Urinary bladder (tissue), 4 donors: ENCODE data around the gene NAALADL2. TPM values are rescaled to one million over a fixed set of nuclear protein-coding genes. Genes with fewer than 3 reads are reported as not detected.

Experiments used
- DNase-seq: peaks from one replicate; pipeline ENCODE4 v3.0.0-alpha.2; 2015; ENCODE audit errors: extremely low spot score
- H3K27ac ChIP-seq: one replicate; pipeline ENCODE4 v1.5.1; 2013; ENCODE audit warnings: low read depth, mild to moderate bottlenecking, moderate library complexity
- H3K36me3 ChIP-seq: one replicate; pipeline ENCODE4 v1.6.1; 2013; ENCODE audit warnings: mild to moderate bottlenecking, moderate library complexity; ENCODE audit not compliant: insufficient read depth
- H3K4me1 ChIP-seq: one replicate; pipeline ENCODE4 v1.6.1; 2013; ENCODE audit warnings: mild to moderate bottlenecking, moderate library complexity; ENCODE audit not compliant: insufficient read depth
- H3K4me3 ChIP-seq: one replicate; pipeline ENCODE4 v1.5.1; 2013; ENCODE audit warnings: low read depth, low read length
- WGBS: extraction: QIAGEN DNeasy Blood & Tissue Kit; methylation state at CpG from one replicate; pipeline ENCODE4 v1.1.7; 2013; 5-methylcytosine and 5-hydroxymethylcytosine counted together
- polyA plus RNA-seq: library from polyadenylated mRNA; stranded (reverse); fragments of 200-250 nt; gene quantifications from one replicate; pipeline ENCODE4 v1.2.3, GENCODE V29; 2013
- total RNA-seq: library from RNA; depleted of rRNA; stranded (reverse); fragments of >200 nt; gene quantifications from one replicate; pipeline ENCODE4 v1.2.3, GENCODE V29; 2014
- donor health status: healthy with polysubstance abuse.
- donor health status: healthy.

The NAALADL2 gene
- total and polyA plus RNA-seq, 2 donors, result 4.2 to 77.5 TPM

DNA sequence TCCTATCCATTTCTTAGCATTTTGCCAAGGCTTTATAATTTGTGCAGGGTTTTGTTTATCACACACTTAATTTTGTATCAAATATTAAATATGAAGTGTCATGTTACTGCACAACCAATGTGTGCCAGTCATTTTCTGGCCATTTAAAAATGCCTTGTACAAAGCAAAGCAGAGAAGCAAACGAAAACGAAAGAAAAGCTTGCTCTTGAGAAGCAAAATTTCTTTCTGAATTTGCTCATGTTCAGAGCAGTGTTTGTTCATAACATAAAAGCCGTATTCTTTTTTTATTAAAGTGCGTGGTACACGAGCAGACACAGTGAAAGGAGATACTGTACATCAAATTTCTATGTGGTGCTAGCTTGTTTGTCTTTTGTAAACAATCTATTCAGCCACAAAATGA is 792.6 kb downstream of the NAALADL2 start:
- Histone ChIP-seq H3K36me3 (no peaks in the 10 kb centered on the region), H3K4me3 (no peak overlapping the region), H3K27ac (no peak overlapping the region), H3K4me1 (no peaks in the 10 kb centered on the region)
- 73% methylated on average over 5 of the region's 5 CpGs for WGBS
- DNase-seq, result no peak

DNA sequence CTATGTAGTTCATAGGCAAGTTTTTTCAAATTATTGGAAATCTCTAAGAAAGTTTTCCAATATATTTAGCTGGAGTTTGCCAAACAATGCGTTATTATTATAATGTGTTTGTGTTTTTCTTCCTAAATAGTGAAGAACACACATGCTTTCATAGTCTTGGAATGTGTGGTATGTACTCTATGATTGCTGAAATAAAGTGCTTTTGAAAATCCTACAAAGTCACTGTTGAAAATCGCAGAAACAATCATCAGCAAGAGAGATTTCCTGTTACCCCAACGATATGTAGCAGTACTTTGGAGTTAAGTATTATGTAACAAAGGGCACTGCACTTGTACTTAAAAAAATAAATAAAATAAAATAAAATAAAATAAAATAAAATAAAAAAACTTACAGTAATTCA is 796.2 kb downstream of the NAALADL2 start:
- Histone ChIP-seq H3K27ac (no peak overlapping the region), H3K4me1 (no peaks in the 10 kb centered on the region), H3K36me3 (no peaks in the 10 kb centered on the region), H3K4me3 (no peak overlapping the region)
- no peak for DNase-seq
- WGBS, result 76% methylated on average over 3 of the region's 3 CpGs

DNA sequence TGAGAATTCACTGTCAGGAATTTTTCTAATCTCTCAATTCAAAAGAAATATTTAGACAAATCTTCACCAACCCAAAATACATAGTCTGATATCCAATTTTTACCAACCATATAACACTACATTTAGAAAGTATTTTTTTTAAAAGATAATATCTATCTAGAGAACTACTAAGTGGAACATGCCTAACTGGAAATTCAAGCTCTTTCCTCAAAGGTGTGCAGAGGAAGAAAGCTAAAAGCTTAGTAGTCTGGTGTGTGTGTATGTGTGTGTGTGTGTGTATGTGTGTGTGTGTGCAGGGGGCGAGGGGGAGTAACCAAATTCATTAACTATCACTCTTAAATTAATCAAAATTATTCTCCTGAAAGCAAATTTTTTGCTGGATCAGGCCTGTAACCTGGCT is 797.3 kb downstream of the NAALADL2 start:
- DNase-seq, result no peak
- WGBS, result 84% methylated on average over 1 of the region's 1 CpG
- Histone ChIP-seq H3K4me3 (no peak overlapping the region), H3K36me3 (no peaks in the 10 kb centered on the region), H3K27ac (no peak overlapping the region), H3K4me1 (no peaks in the 10 kb centered on the region)

DNA sequence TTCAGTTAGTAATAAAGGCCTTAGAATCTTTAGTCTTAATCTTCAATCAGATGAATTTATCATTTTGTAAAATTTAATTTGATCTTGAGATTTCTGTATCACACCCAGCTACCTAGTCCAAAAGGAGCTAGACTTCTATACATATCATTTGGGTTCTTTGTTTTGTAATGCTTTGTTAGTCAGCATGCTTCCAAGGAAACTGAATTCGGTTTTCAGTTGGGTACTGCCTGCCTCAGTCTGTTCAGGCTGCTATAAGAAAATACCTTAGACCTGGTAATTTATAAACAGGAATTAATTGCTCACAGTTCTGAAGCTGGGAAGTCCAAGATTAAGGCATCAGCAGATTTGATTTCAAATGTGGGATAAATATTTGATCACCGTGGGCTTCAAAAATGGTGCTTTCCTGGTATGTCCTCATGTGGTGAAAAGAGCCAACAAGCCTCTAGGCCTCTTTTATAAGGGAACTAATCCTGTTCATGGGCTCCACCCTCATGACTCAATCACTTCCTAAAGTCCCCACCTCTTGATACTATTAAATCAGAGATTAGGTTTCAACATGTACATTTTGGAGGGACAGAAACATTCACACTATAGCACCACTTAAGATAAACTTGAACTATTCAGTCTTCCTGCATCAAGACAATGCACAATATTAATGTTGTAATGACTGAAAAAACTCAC is 800.7 kb downstream of the NAALADL2 start:
- H3K4me3 ChIP-seq, result no peak overlapping the region
- no peak overlapping the region for H3K27ac ChIP-seq
- H3K36me3 ChIP-seq, result no peaks in the 10 kb centered on the region
- no peak for DNase-seq
- WGBS, result 91% methylated on average over 2 of the region's 2 CpGs
- no peaks in the 10 kb centered on the region for H3K4me1 ChIP-seq

DNA sequence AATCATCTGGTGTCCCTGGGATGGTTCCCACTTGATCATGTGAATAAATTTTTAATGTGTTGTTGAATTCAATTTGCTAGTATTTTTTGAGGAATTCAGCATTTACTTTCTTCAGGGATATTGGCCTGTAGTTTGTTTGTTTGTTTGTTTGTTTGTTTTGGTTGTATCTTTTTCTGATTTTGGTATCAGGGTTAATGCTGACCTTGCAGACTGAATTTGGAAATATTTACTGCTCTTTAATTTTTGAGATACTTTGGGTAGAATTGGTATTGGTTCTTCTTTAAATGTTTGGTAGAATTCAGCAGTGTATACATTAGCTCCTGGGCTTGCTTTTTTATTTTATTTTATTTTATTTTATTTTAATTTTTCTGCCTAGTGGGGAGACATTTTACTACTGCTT is 803.7 kb downstream of the NAALADL2 start:
- DNase-seq, result no peak
- Histone ChIP-seq H3K4me3 (no peak overlapping the region), H3K27ac (no peak overlapping the region)

DNA sequence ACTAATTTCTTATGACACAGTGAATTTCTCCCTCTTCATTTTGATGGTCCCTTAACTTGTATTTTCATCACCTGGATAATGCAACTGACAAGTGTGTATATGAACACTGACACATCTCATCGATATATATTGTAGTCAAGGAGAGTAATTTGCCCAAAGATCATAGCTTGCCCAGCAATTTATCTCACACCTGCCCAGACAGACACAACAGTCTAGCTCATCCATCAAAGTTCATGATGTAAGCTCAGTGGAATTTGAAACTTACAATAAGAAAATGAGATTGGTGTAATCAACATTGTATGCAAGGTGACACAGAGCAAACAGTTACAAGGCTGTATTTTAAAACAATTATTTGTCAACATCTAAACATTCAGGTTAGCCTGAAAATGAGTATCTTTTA is 805.8 kb downstream of the NAALADL2 start:
- no peak for DNase-seq
- no peak overlapping the region for H3K27ac ChIP-seq
- WGBS, result 91% methylated on average over 1 of the region's 1 CpG

More for the DNA sequence above, 803.7 kb downstream of the NAALADL2 start:
- H3K36me3 ChIP-seq, result no peaks in the 10 kb centered on the region
- H3K4me1 ChIP-seq, result no peaks in the 10 kb centered on the region

DNA sequence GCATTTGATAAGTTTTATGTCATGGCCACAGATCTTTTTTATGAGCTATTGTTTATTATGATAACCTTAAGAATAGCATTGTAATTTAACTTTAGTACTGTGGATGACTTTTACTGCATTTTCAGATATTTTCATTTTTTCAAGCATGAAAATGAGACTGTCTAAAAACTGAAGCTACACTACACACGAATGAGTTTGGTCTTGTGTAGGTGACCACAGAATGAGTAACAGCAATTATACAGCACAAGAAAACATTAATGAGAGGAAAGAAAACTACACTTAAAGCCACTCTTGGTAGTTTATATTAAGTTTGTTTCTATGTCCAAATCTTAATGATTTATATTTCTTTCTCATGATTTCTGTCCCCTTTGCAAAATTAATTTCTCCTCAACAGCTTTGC is 809.2 kb downstream of the NAALADL2 start:
- H3K27ac ChIP-seq, result no peak overlapping the region
- WGBS, result 83% methylated on average over 1 of the region's 1 CpG
- no peaks in the 10 kb centered on the region for H3K36me3 ChIP-seq
- no peaks in the 10 kb centered on the region for H3K4me1 ChIP-seq
- DNase-seq, result no peak
- H3K4me3 ChIP-seq, result no peak overlapping the region

More for the DNA sequence above, 805.8 kb downstream of the NAALADL2 start:
- Histone ChIP-seq H3K4me3 (no peak overlapping the region), H3K4me1 (no peaks in the 10 kb centered on the region), H3K36me3 (no peaks in the 10 kb centered on the region)

DNA sequence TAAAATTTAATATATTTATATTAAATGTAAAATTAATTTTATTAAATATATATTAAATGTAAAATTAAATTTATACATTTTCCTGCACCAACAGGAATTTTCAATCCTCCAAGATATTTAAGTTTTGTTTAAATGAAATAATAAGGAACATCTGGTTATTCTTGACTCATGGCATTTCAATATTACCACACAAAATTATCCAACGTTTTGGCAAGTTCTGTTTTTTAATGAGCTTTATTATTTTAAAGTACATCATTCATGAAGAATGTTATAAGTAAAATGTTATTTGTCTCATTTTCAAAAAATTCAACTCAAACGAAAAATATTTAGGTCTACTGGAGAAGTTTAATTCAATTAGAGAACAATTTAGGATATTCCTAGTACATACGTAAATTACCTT is 811.4 kb downstream of the NAALADL2 start:
- no peak overlapping the region for H3K27ac ChIP-seq
- no peaks in the 10 kb centered on the region for H3K36me3 ChIP-seq
- H3K4me3 ChIP-seq, result no peak overlapping the region
- no peak for DNase-seq
- no peaks in the 10 kb centered on the region for H3K4me1 ChIP-seq
- 89% methylated on average over 3 of the region's 3 CpGs for WGBS

DNA sequence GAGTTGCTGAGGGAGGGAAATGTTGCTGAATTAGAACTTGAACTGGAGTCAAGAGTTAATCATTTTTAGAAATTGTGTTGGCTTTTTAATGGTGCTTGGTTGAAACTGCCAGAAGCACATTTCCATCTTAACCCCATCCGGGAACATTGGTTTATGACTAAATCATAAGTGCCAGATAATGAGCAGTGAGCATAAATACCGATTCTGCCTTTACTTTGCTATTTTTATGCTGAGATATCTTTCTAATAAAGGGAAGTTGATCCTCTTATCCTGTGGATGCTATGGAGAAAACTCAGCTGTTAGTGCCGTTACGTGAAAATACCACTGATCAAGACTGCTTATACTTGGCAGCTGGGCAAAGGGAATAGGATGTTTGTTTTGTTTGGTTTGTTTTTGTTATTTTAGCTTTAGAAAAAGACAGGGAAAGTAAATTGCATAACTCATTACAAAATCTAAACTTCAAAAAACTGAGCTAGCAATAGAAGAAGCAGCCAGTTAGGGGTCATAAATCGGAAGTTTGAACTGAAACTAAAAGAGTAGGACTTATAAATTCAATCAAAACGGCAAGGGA is 813.1 kb downstream of the NAALADL2 start:
- Histone ChIP-seq H3K36me3 (no peaks in the 10 kb centered on the region), H3K4me3 (peak overlapping the region; percentile 43), H3K27ac (no peak overlapping the region), H3K4me1 (no peaks in the 10 kb centered on the region)
- DNase-seq, result no peak
- 23% methylated on average over 6 of the region's 6 CpGs for WGBS

DNA sequence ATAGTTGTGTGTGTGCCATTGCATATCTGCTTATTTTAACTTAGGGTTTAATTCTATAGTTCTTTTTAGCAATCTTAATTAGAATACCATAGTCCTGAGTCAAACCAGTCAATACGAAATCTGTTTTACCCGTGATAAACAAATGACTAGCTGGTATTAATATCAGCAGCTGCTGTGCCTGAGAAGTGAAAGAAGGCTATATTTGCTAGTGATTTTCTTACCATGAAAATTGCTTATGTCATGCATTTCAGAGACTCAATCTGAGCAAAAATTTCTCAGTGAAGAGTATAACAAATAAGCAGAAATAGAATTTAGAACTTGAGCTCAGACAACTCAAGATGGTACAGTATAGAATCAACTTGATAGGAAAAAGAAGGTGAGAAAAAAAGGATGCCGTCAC is 820.4 kb downstream of the NAALADL2 start:
- Histone ChIP-seq H3K27ac (no peak overlapping the region), H3K4me3 (no peak overlapping the region), H3K36me3 (no peaks in the 10 kb centered on the region), H3K4me1 (no peaks in the 10 kb centered on the region)
- no peak for DNase-seq
- 88% methylated on average over 3 of the region's 3 CpGs for WGBS

DNA sequence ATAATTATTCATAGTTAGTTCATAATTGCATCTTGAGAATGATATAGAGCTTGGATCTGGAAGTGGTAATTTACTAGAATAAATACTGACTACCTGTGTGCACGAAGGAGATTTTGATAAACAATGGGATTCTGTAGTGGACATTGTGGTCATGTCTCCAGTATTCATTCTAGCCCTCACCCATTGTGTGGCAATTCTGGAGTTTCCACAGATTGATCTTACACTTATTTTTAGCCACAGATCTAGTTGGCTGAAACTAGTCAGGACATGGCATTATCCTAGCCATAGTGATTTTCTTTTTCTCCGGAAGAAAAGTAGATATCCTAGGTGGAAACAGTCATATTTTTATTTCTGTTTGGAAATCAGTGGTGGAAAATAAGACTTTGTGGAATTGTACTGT is 833.1 kb downstream of the NAALADL2 start:
- H3K4me3 ChIP-seq, result no peak overlapping the region
- DNase-seq, result no peak
- H3K4me1 ChIP-seq, result no peaks in the 10 kb centered on the region
- no peak overlapping the region for H3K27ac ChIP-seq
- no peaks in the 10 kb centered on the region for H3K36me3 ChIP-seq
- whole genome bisulfite sequencing, result 94% methylated on average over 2 of the region's 2 CpGs

DNA sequence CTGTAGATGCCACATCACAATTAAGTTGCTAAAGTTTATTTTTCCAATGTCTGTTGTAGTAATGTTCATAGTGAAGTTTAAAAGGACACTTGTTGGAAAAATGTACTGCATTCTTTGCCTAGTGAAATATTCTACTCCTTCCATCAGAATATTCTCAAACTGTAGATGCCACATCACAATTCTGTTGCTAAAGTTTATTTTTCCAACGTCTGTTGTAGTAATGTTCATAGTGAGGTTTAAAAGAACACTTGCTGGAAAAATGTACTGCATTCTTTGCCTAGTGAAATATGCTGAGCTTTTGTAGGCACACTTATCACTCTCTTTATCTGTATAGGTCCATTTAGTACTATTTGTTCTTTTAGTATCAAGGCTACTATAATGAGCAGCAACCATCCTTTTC is 836.1 kb downstream of the NAALADL2 start:
- Histone ChIP-seq H3K4me1 (no peaks in the 10 kb centered on the region), H3K36me3 (no peaks in the 10 kb centered on the region), H3K4me3 (no peak overlapping the region), H3K27ac (no peak overlapping the region)
- 24% methylated on average over 1 of the region's 1 CpG for WGBS
- no peak for DNase-seq

DNA sequence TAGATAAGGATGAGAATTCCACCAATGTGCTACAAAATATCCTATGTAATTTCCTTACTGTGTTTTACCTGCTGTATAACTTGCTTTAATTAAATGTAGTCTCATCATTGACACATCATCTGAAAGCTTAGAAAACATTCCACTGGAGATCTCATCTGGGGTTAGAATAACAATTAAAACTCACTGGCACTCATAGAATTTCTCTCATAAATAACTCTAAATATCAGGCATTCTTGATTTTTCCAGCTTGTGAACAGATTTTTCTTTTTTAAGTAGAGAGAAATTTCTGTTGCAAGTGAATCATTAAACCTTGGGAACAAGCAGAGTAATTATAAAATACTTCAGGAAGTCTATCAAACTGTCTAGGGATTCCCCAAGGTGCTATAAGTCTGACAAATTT is 843.8 kb downstream of the NAALADL2 start:
- H3K4me3 ChIP-seq, result no peak overlapping the region
- no peaks in the 10 kb centered on the region for H3K36me3 ChIP-seq
- no peaks in the 10 kb centered on the region for H3K4me1 ChIP-seq
- no peak for DNase-seq
- H3K27ac ChIP-seq, result no peak overlapping the region

DNA sequence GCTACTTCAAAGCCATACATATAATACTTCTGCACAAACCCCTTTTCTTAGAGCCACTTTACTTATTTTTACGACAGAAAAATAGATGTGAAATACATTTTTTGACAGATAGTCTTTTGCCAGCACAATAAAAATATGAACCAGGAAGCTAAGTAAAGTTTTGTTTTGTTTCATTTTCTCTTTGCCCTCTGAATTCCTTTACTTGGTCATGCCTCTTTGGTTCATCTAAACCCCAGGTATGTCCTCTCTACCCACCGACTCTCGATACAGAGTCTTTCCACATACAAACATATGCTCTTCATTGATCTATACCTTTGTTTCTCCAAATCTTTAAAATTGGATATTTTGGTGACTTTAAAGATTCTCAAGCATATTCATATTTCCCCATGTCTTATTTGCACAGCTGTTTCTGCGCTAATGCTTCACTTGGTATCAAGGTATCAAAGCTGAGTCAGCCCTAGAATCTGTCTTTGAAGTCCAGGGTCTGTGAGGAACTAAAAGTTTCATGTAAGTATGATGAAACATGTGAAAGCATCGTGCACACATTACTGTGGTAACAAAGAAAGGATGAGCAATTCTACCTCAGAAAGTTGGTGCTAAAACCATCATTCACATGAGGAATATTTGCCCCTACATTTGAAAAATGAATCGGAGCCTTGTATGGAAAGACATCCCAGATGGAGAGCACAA is 845.4 kb downstream of the NAALADL2 start:
- H3K27ac ChIP-seq, result no peak overlapping the region
- no peaks in the 10 kb centered on the region for H3K36me3 ChIP-seq
- H3K4me3 ChIP-seq, result no peak overlapping the region
- no peaks in the 10 kb centered on the region for H3K4me1 ChIP-seq
- 89% methylated on average over 6 of the region's 6 CpGs for WGBS
- DNase-seq, result no peak
